Measurements from ENCODE around the gene DGKD.

DNA sequence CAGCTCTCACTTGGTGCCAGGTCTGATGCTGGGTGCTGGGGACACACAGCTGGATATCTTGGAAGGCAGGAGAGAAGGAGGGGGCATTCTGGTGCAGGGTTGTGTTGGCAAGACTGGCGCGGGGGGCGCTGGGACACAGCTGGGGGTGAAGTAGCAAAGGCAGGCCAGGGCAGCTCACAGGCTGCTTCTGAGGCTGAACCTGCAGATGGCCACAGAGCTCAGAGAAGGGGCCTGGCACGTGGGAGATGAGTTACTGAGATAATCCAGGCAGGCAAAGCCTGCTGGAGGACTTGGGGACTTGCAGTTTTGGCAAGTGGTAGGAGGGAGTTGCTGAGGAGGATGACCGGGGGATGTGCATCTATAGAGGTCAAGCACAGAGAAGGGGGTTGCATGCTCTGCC lies 16.2 kb upstream of the DGKD start:
- TF ChIP-seq, protein P1, sequence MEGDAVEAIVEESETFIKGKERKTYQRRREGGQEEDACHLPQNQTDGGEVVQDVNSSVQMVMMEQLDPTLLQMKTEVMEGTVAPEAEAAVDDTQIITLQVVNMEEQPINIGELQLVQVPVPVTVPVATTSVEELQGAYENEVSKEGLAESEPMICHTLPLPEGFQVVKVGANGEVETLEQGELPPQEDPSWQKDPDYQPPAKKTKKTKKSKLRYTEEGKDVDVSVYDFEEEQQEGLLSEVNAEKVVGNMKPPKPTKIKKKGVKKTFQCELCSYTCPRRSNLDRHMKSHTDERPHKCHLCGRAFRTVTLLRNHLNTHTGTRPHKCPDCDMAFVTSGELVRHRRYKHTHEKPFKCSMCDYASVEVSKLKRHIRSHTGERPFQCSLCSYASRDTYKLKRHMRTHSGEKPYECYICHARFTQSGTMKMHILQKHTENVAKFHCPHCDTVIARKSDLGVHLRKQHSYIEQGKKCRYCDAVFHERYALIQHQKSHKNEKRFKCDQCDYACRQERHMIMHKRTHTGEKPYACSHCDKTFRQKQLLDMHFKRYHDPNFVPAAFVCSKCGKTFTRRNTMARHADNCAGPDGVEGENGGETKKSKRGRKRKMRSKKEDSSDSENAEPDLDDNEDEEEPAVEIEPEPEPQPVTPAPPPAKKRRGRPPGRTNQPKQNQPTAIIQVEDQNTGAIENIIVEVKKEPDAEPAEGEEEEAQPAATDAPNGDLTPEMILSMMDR (IDR thresholded peaks at IDR 0.05), result no peak
- TF ChIP-seq POLR2A (IDR thresholded peaks at IDR 0.05), result no peak
